KMS-11 (cell line): ENCODE measurements around the gene IL1RN.

Experiments used
- H2AFZ ChIP-seq: fragments of 200-600 bp; sonication (generic); 2 replicates; pipeline ENCODE4 v1.6.1; 2016; ENCODE audit warnings: antibody characterized with exemption, mixed run types, low read depth
- H3K27ac ChIP-seq: fragments of 200-600 bp; sonication (generic); 2 replicates; pipeline ENCODE4 v1.6.1; 2016; ENCODE audit warnings: mild to moderate bottlenecking, mixed run types
- H3K27me3 ChIP-seq: fragments of 200-600 bp; sonication (generic); 2 replicates; pipeline ENCODE4 v1.6.1; 2017; ENCODE audit warnings: mild to moderate bottlenecking, low read depth, mixed run types, moderate library complexity; ENCODE audit not compliant: insufficient read depth
- H3K36me3 ChIP-seq: fragments of 200-600 bp; sonication (generic); 2 replicates; pipeline ENCODE4 v1.6.1; 2017; ENCODE audit warnings: mild to moderate bottlenecking, mixed run types; ENCODE audit not compliant: insufficient read depth
- H3K4me1 ChIP-seq: fragments of 200-600 bp; sonication (generic); 2 replicates; pipeline ENCODE4 v1.6.1; 2016; ENCODE audit warnings: mild to moderate bottlenecking, low read depth, mixed run types; ENCODE audit not compliant: poor library complexity, severe bottlenecking
- H3K4me2 ChIP-seq: fragments of 200-600 bp; sonication (generic); 2 replicates; pipeline ENCODE4 v1.7.0; 2016; ENCODE audit warnings: mild to moderate bottlenecking, mixed run types
- H3K4me3 ChIP-seq: fragments of 200-600 bp; sonication (generic); IDR thresholded peaks from 2 replicates; pipeline ENCODE4 v1.6.1; 2017; ENCODE audit warnings: low read depth, low read length, mixed read lengths; ENCODE audit not compliant: insufficient read depth
- H3K79me2 ChIP-seq: fragments of 200-600 bp; sonication (generic); 2 replicates; pipeline ENCODE4 v1.6.1; 2016; ENCODE audit warnings: low read depth, mixed run types; ENCODE audit not compliant: insufficient read depth
- H3K9ac ChIP-seq: fragments of 200-600 bp; sonication (generic); 2 replicates; pipeline ENCODE4 v1.6.1; 2016; ENCODE audit warnings: mild to moderate bottlenecking, mixed run types
- H4K20me1 ChIP-seq: fragments of 200-600 bp; sonication (generic); 2 replicates; pipeline ENCODE4 v1.6.1; 2016; ENCODE audit warnings: mild to moderate bottlenecking, mixed run types; ENCODE audit not compliant: insufficient read depth
- CTCF ChIP-seq: fragments of 200-600 bp; sonication (generic); conservative IDR thresholded peaks from 2 replicates; pipeline ENCODE4 v1.6.1; 2017; ENCODE audit warnings: low read depth, mild to moderate bottlenecking, antibody characterized with exemption, low read length, moderate library complexity, mixed read lengths

Gene IL1RN

GRCh38 chr2:113085542-113085941 is 41.9 kb upstream of the IL1RN start:
- Histone ChIP-seq H4K20me1 (no peaks in the 10 kb centered on the region), H3K9ac (no peak overlapping the region), H3K36me3 (no peaks in the 10 kb centered on the region), H3K79me2 (no peaks in the 10 kb centered on the region), H2AFZ (no peak overlapping the region), H3K4me3 (no peak overlapping the region), H3K27me3 (no peaks in the 10 kb centered on the region), H3K27ac (no peak overlapping the region), H3K4me2 (no peak overlapping the region), H3K4me1 (no peaks in the 10 kb centered on the region)
- TF ChIP-seq CTCF = no peak

GRCh38 chr2:113088213-113088992 is 39.0 kb upstream of the IL1RN start:
- no peaks in the 10 kb centered on the region for H3K36me3 ChIP-seq
- no peaks in the 10 kb centered on the region for H3K27me3 ChIP-seq
- no peak overlapping the region for H3K4me2 ChIP-seq
- no peak overlapping the region for H3K9ac ChIP-seq
- no peaks in the 10 kb centered on the region for H4K20me1 ChIP-seq
- no peak overlapping the region for H3K4me3 ChIP-seq
- no peak overlapping the region for H2AFZ ChIP-seq
- H3K4me1 ChIP-seq = no peaks in the 10 kb centered on the region
- H3K79me2 ChIP-seq = no peaks in the 10 kb centered on the region
- no peak overlapping the region for H3K27ac ChIP-seq
- TF ChIP-seq CTCF = no peak

GRCh38 chr2:113089916-113090315 is 37.5 kb upstream of the IL1RN start:
- Histone ChIP-seq H3K36me3 (no peaks in the 10 kb centered on the region), H3K27ac (no peak overlapping the region), H3K4me1 (no peaks in the 10 kb centered on the region), H3K27me3 (no peaks in the 10 kb centered on the region), H3K9ac (no peak overlapping the region), H3K79me2 (no peaks in the 10 kb centered on the region), H3K4me2 (no peak overlapping the region), H2AFZ (no peak overlapping the region), H4K20me1 (no peaks in the 10 kb centered on the region), H3K4me3 (no peak overlapping the region)
- no peak for TF ChIP-seq CTCF

GRCh38 chr2:113091231-113091896 is 36.0 kb upstream of the IL1RN start:
- Histone ChIP-seq H3K9ac (no peak overlapping the region), H4K20me1 (no peaks in the 10 kb centered on the region), H3K4me3 (no peak overlapping the region), H3K36me3 (no peaks in the 10 kb centered on the region), H3K27ac (no peak overlapping the region), H3K4me2 (no peak overlapping the region), H3K27me3 (no peaks in the 10 kb centered on the region), H2AFZ (no peak overlapping the region), H3K4me1 (no peaks in the 10 kb centered on the region), H3K79me2 (no peaks in the 10 kb centered on the region)
- TF ChIP-seq CTCF = no peak
